IMR-90 (cell line): Measurements from ENCODE around the gene GRPEL2. TPM values are rescaled to one million over a fixed set of nuclear protein-coding genes. Genes with fewer than 3 reads are reported as not detected.

ENCODE experiments used
- ATAC-seq: fragments of 200-7000 bp; cut with Tn5 transposase; 2 replicates; pipeline ENCODE4 v1.9.1; 2020; ENCODE audit warnings: low read depth, mild to moderate bottlenecking, moderate library complexity
- BruUV-seq: library from RNA; stranded (reverse); fragments of 400-500 nt; replicated peaks from 2 replicates; lab custom pipeline; 2021; lab: Mats Ljungman, UMichigan
- CTCF ChIA-PET: fragments of 300-600 bp; formaldehyde crosslinking; extraction: SDS; loops from one replicate; lab custom pipeline; 2021; ENCODE audit warnings: antibody characterized with exemption; lab: Yijun Ruan, JAX
- POLR2A ChIA-PET: fragments of 300-600 bp; sonication (Branson Sonifier 250); formaldehyde crosslinking; loops from one replicate; lab custom pipeline; 2022; ENCODE audit warnings: antibody characterized with exemption; ENCODE audit not compliant: unreplicated experiment; lab: Charles Lee
- DNase-seq: peaks from one replicate; pipeline ENCODE4 v3.0.0; 2013
- H2AFZ ChIP-seq: replicated peaks from 2 replicates; pipeline ENCODE3; 2013; ENCODE audit warnings: low read length, mild to moderate bottlenecking; ENCODE audit not compliant: poor library complexity
- H2AK5ac ChIP-seq: 2 replicates; pipeline ENCODE4 v1.6.1; 2013; ENCODE audit warnings: low read depth, low read length, inconsistent platforms
- H2AK9ac ChIP-seq: replicated peaks from 2 replicates; pipeline ENCODE3; 2013; ENCODE audit warnings: mild to moderate bottlenecking, low read depth, low read length, moderate library complexity; ENCODE audit not compliant: poor library complexity
- H2BK120ac ChIP-seq: 2 replicates; pipeline ENCODE4 v1.6.1; 2013; ENCODE audit warnings: low read depth, low read length, inconsistent platforms
- H2BK15ac ChIP-seq: 3 replicates; pipeline ENCODE4 v1.6.1; 2013; ENCODE audit warnings: low read depth, low read length, inconsistent platforms
- H2BK20ac ChIP-seq: 2 replicates; pipeline ENCODE4 v1.6.1; 2013; ENCODE audit warnings: low read depth, mild to moderate bottlenecking, inconsistent platforms, low read length, moderate library complexity
- H2BK5ac ChIP-seq: 2 replicates; pipeline ENCODE4 v1.6.1; 2013; ENCODE audit warnings: mild to moderate bottlenecking, low read depth, low read length, inconsistent platforms; ENCODE audit not compliant: poor library complexity, severe bottlenecking
- H3K14ac ChIP-seq: replicated peaks from 2 replicates; pipeline ENCODE4 v1.6.1; 2013; ENCODE audit warnings: low read depth, low read length, inconsistent platforms
- H3K18ac ChIP-seq: 2 replicates; pipeline ENCODE4 v1.6.1; 2013; ENCODE audit warnings: low read depth, low read length, control low read depth
- H3K23ac ChIP-seq: 2 replicates; pipeline ENCODE4 v1.6.1; 2013; ENCODE audit warnings: low read depth, low read length, inconsistent platforms
- H3K27ac ChIP-seq: 2 replicates; pipeline ENCODE4 v1.5.1; 2013; ENCODE audit warnings: mild to moderate bottlenecking, control low read depth, low read length; ENCODE audit not compliant: insufficient read depth
- H3K27me3 ChIP-seq: 2 replicates; pipeline ENCODE4 v1.6.1; 2013; ENCODE audit warnings: low read length; ENCODE audit not compliant: control insufficient read depth, insufficient read depth
- H3K36me3 ChIP-seq: 2 replicates; pipeline ENCODE4 v1.6.1; 2013; ENCODE audit warnings: low read length, mixed read lengths; ENCODE audit not compliant: control insufficient read depth, insufficient read depth
- H3K4ac ChIP-seq: 2 replicates; pipeline ENCODE4 v1.6.1; 2013; ENCODE audit warnings: low read depth, low read length, inconsistent platforms
- H3K4me1 ChIP-seq: 2 replicates; pipeline ENCODE4 v1.6.1; 2013; ENCODE audit warnings: low read length, mixed read lengths; ENCODE audit not compliant: control insufficient read depth, insufficient read depth
- H3K4me2 ChIP-seq: 2 replicates; pipeline ENCODE4 v1.6.1; 2013; ENCODE audit warnings: low read depth, mild to moderate bottlenecking, control low read depth, low read length, moderate library complexity
- H3K4me3 ChIP-seq: 2 replicates; pipeline ENCODE4 v1.5.1; 2013; ENCODE audit warnings: low read depth, mild to moderate bottlenecking, control low read depth, low read length, moderate library complexity; ENCODE audit not compliant: insufficient read depth
- H3K56ac ChIP-seq: 2 replicates; pipeline ENCODE4 v1.6.1; 2013; ENCODE audit warnings: low read length, inconsistent platforms; ENCODE audit not compliant: insufficient read depth; ENCODE audit errors: extremely low read depth
- H3K79me1 ChIP-seq, 2 experiments: 2 replicates each; pipeline ENCODE4 v1.6.1; 2013; ENCODE audit warnings: low read length in 2 of 2, inconsistent platforms in 1 of 2, low read depth in 1 of 2
- H3K9ac ChIP-seq: 2 replicates; pipeline ENCODE4 v1.6.1; 2013; ENCODE audit warnings: low read depth, low read length, control low read depth
- H3K9me1 ChIP-seq: 2 replicates; pipeline ENCODE4 v1.6.1; 2013; ENCODE audit warnings: low read length, inconsistent platforms; ENCODE audit not compliant: insufficient read depth
- H3K9me3 ChIP-seq: 2 replicates; pipeline ENCODE4 v1.6.1; 2013; ENCODE audit warnings: low read length; ENCODE audit not compliant: control insufficient read depth, insufficient read depth
- H4K20me1 ChIP-seq: 2 replicates; pipeline ENCODE4 v1.6.1; 2013; ENCODE audit warnings: low read length, inconsistent platforms; ENCODE audit not compliant: insufficient read depth
- H4K5ac ChIP-seq: 2 replicates; pipeline ENCODE4 v1.6.1; 2013; ENCODE audit warnings: mild to moderate bottlenecking, low read depth, low read length, control low read depth
- H4K8ac ChIP-seq, 2 experiments: 2 replicates each; pipeline ENCODE4 v1.6.1; 2013; ENCODE audit warnings: low read depth in 2 of 2, low read length in 2 of 2, control low read depth in 1 of 2, inconsistent platforms in 1 of 2
- H4K91ac ChIP-seq: 2 replicates; pipeline ENCODE4 v1.6.1; 2013; ENCODE audit warnings: low read depth, low read length, inconsistent platforms; ENCODE audit not compliant: insufficient read depth
- BHLHE40 ChIP-seq: fragments of 150-350 bp; IDR thresholded peaks from 2 replicates; pipeline ENCODE4 v1.6.1; 2016; ENCODE audit warnings: mild to moderate bottlenecking, low read depth, low read length
- CEBPB ChIP-seq: IDR thresholded peaks from 2 replicates; pipeline ENCODE4 v1.6.1; 2012; ENCODE audit warnings: low read depth, low read length, improper control_type of control experiment
- CHD1 ChIP-seq: IDR thresholded peaks from 2 replicates; pipeline ENCODE4 v1.6.1; 2012; ENCODE audit warnings: low read depth, low read length, improper control_type of control experiment
- FOS ChIP-seq: fragments of 150-350 bp; IDR thresholded peaks from 2 replicates; pipeline ENCODE4 v1.6.1; 2016; ENCODE audit warnings: low read depth, low read length
- MAZ ChIP-seq: IDR thresholded peaks from 2 replicates; pipeline ENCODE4 v1.6.1; 2012; ENCODE audit warnings: low read depth, mild to moderate bottlenecking, low read length, improper control_type of control experiment, moderate library complexity, borderline replicate concordance
- POLR2A ChIP-seq: IDR thresholded peaks from 2 replicates; pipeline ENCODE4 v1.6.1; 2012; ENCODE audit warnings: mild to moderate bottlenecking, low read depth, low read length
- RCOR1 ChIP-seq: IDR thresholded peaks from 2 replicates; pipeline ENCODE4 v1.6.1; 2012; ENCODE audit warnings: mild to moderate bottlenecking, low read length, improper control_type of control experiment; ENCODE audit not compliant: insufficient replicate concordance
- RFX5 ChIP-seq: IDR thresholded peaks from 2 replicates; pipeline ENCODE4 v1.8.0; 2012; ENCODE audit warnings: low read depth, mild to moderate bottlenecking, low read length, moderate library complexity
- SMC3 ChIP-seq: fragments of 150-350 bp; IDR thresholded peaks from 2 replicates; pipeline ENCODE4 v1.6.1; 2016; ENCODE audit warnings: low read depth, mild to moderate bottlenecking, antibody characterized with exemption, low read length, moderate library complexity
- WGBS, 2 experiments: methylation state at CpG; one replicate each; pipeline versions ENCODE4 v1.1.5 to v1.1.7; 2013; ENCODE audit warnings: missing lambda C conversion rate in 2 of 2; ENCODE audit not compliant: insufficient read length in 1 of 2; ENCODE audit errors: extremely low coverage in 2 of 2; 5-methylcytosine and 5-hydroxymethylcytosine counted together
- dilution Hi-C: fragments of 300-500 bp; cut with HindIII; formaldehyde crosslinking; loops from one replicate; pipeline ENCODE4 v1.14.3; 2018; ENCODE audit warnings: low sequenced_read_pairs; ENCODE audit not compliant: unreplicated experiment
- in situ Hi-C: fragments of 300-500 bp; cut with MboI; formaldehyde crosslinking; loops from 3 replicates; pipeline ENCODE4 v1.14.3; 2019; ENCODE audit warnings: low sequenced_read_pairs, inconsistent platforms, mixed read lengths
- intact Hi-C: fragments of 100-400 bp; cut with micrococcal nuclease; formaldehyde crosslinking; loops from 2 replicates; pipeline ENCODE4 v1.10.0; 2022
- polyA plus RNA-seq, 3 experiments: library from polyadenylated mRNA; depleted of rRNA; stranded (reverse); fragments of >200 nt; gene quantifications; 2 replicates each; pipeline ENCODE4 v1.2.3, GENCODE V29; 2012; ENCODE audit warnings: low replicate concordance in 1 of 3
- total RNA-seq: library from RNA; depleted of rRNA; stranded (reverse); fragments of >200 nt; gene quantifications from 2 replicates; pipeline ENCODE4 v1.2.3, GENCODE V29; 2012
- TF ChIP-seq, protein P1 (sequence below): fragments of 150-350 bp; IDR thresholded peaks from 2 replicates; pipeline ENCODE4 v1.6.1; 2016; ENCODE audit warnings: low read depth, mild to moderate bottlenecking, low read length, moderate library complexity, borderline replicate concordance

Gene GRPEL2
- total and polyA plus RNA-seq, 2 of the 4 experiments (the other 2 are of a cell fraction), result 6.2 to 18.1 TPM

DNA sequence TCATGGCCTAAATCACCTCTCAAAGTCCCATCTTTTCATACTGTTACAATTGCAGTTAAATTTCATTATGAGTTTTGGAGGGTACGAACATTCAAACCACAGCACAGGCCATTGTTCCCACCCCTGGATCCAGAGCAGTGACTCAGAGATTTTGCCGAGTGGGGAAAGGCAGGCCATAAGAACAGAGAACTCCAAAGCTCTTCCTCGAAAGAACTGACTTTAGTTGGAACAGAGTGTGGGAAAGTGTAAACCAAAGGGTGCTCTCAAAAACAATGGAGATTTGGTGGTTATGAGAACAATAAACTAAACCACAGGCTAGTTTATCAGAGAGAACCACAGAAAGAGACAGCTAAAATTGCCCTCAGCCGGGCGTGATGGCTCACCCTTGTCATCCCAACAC lies 19.4 kb upstream of the GRPEL2 start:
- TF ChIP-seq BHLHE40, result no peak
- no peak for TF ChIP-seq RFX5
- TF ChIP-seq RCOR1, result no peak
- no peak for TF ChIP-seq MAZ
- TF ChIP-seq POLR2A, result no peak
- no peak for TF ChIP-seq CHD1
- no peak for TF ChIP-seq FOS
- TF ChIP-seq, protein P1, sequence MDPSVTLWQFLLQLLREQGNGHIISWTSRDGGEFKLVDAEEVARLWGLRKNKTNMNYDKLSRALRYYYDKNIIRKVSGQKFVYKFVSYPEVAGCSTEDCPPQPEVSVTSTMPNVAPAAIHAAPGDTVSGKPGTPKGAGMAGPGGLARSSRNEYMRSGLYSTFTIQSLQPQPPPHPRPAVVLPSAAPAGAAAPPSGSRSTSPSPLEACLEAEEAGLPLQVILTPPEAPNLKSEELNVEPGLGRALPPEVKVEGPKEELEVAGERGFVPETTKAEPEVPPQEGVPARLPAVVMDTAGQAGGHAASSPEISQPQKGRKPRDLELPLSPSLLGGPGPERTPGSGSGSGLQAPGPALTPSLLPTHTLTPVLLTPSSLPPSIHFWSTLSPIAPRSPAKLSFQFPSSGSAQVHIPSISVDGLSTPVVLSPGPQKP, result no peak
- no peak for TF ChIP-seq CEBPB
- TF ChIP-seq SMC3, result no peak
- Histone ChIP-seq H4K8ac (peak overlapping the region in 1 of 2 experiments; percentile 63; a peak in 2 of 4 replicates), H3K4ac (no peak overlapping the region), H3K9me1 (peaks cover 3% of the 10 kb centered on the region; the same call in 1 of the 2 replicates), H2AK9ac (peak overlapping the region; percentile 44), H4K5ac (no peak overlapping the region), H3K9ac (no peak overlapping the region), H2AFZ (no peak overlapping the region), H3K4me1 (peaks cover 7% of the 10 kb centered on the region), H3K27ac (no peak overlapping the region), H4K20me1 (no peaks in the 10 kb centered on the region), H2AK5ac (no peak overlapping the region), H3K18ac (peak overlapping the region; percentile 46; the same call in 1 of the 2 replicates), H2BK120ac (peak overlapping the region; percentile 70; the same call in 1 of the 2 replicates), H3K4me3 (no peak overlapping the region), H3K4me2 (no peak overlapping the region), H2BK5ac (peak overlapping the region; percentile 22), H3K79me1 (no peaks in the 10 kb centered on the region), H3K9me3 (no peaks in the 10 kb centered on the region), H3K56ac (no peak overlapping the region), H2BK20ac (no peak overlapping the region; the same call in 1 of the 2 replicates), H3K23ac (no peak overlapping the region), H3K27me3 (no peaks in the 10 kb centered on the region), H3K36me3 (no peaks in the 10 kb centered on the region), H3K14ac (0 out of 2 replicates have a peak overlapping the region, but pooled peaks have one; percentile 27), H4K91ac (peak overlapping the region; percentile 22; the same call in 1 of the 2 replicates), H2BK15ac (no peak overlapping the region)
- BruUV-seq, result no TSS peak
- in situ Hi-C loops (no loop called here), dilution Hi-C loops (no loop called here), intact Hi-C loops (no loop called here)
- ATAC-seq (no peak), DNase-seq (no peak)
- no CpG with 5 or more reads among the region's 5 CpGs for WGBS, 2 experiments
- POLR2A ChIA-PET, result no interaction called here
- CTCF ChIA-PET, result interaction anchor here (1.3 kb wide), 1 partner anchor 42 kb away, joined by 3 read pairs; no protein-coding TSS in a partner anchor
